Immature natural killer cell (primary cell): ENCODE measurements around the gene CUBN. TPM values are rescaled to one million over a fixed set of nuclear protein-coding genes. Genes with fewer than 3 reads are reported as not detected.

Experiments used
- DNase-seq, 3 donors: peaks; one replicate each; pipeline ENCODE4 v3.0.0; 2022; ENCODE audit warnings: mixed read lengths in 1 of 3
- H3K27ac Mint-ChIP-seq, 6 donors: one replicate each; pipeline ENCODE4 v1.8.0; 2020; ENCODE audit warnings: mixed read lengths in 6 of 6, mild to moderate bottlenecking in 5 of 6, inconsistent platforms in 4 of 6, moderate library complexity in 3 of 6
- H3K27me3 Mint-ChIP-seq, 3 donors: one replicate each; pipeline ENCODE4 v1.8.0; 2020 to 2021; ENCODE audit warnings: low read depth in 3 of 3, mild to moderate bottlenecking in 3 of 3, mixed read lengths in 3 of 3, moderate library complexity in 3 of 3, inconsistent platforms in 1 of 3
- H3K36me3 Mint-ChIP-seq, 3 donors: one replicate each; pipeline ENCODE4 v1.8.0; 2020; ENCODE audit warnings: mixed read lengths in 3 of 3, inconsistent platforms in 2 of 3, mild to moderate bottlenecking in 2 of 3
- H3K4me1 Mint-ChIP-seq, 2 donors: one replicate each; pipeline ENCODE4 v1.8.0; 2020; ENCODE audit warnings: inconsistent platforms in 2 of 2, mild to moderate bottlenecking in 2 of 2, mixed read lengths in 2 of 2, moderate library complexity in 1 of 2
- H3K4me3 Mint-ChIP-seq, 5 donors: one replicate each; pipeline ENCODE4 v1.8.0; 2020; ENCODE audit warnings: mild to moderate bottlenecking in 5 of 5, mixed read lengths in 5 of 5, inconsistent platforms in 3 of 5, moderate library complexity in 3 of 5
- H3K9me3 Mint-ChIP-seq, 6 donors: one replicate each; pipeline ENCODE4 v1.8.0; 2020; ENCODE audit warnings: mild to moderate bottlenecking in 6 of 6, mixed read lengths in 6 of 6, inconsistent platforms in 4 of 6, moderate library complexity in 3 of 6
- polyA plus RNA-seq, 3 donors: library from polyadenylated mRNA; unstranded; fragments of 300-500 nt; fragmentation: Illumina TruSeq; gene quantifications; one replicate each; pipeline ENCODE4 v1.2.3, GENCODE V29; 2021

Gene CUBN
- polyA plus RNA-seq = 1 to 10 TPM in 1 of 3 donors, under 1 TPM in 1, not detected in 1; 0.16 to 1.2 TPM

DNA sequence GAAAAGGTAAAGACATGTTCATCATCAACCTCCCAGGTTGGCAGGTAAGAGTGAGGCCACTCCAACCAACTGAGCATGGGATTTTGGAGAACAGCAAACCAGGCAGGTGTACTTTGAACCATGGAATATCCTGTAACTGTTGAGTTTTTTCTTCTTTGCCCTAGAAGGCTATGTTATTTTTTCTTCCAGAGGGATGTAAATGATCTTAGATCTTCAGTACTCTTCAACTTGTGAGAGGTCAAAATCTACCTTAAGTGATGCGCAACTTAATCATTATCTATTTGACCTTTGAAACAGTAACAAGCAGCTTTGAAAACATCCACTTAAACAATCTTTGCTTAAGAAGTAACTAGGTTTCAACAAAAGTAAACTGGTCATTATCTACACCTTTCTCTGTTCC, at the start of gene CUBN:
CUBN (minus strand) TSS at position 71 of the 400 bp plus-strand sequence; CDS start at position 25, 46 bp downstream.
- peaks cover 0 to 3% (median 2%) of the 10 kb centered on the region in 3 donors for H3K36me3 Mint-ChIP-seq
- no peaks in the 10 kb centered on the region for H3K27me3 Mint-ChIP-seq
- H3K9me3 Mint-ChIP-seq = no peaks in the 10 kb centered on the region
- H3K27ac Mint-ChIP-seq = no peak within 1 kb of the TSS
- H3K4me1 Mint-ChIP-seq = peaks cover 3 to 14% of the 10 kb centered on the region in 2 donors
- DNase-seq = no peak
- no peak within 1 kb of the TSS for H3K4me3 Mint-ChIP-seq

- Mint-ChIP-seq H3K9me3 (no peaks in the 10 kb centered on the region), H3K4me3 (no peak overlapping the region), H3K4me1 (peaks cover 11 to 16% of the 10 kb centered on the region in 2 donors), H3K36me3 (peaks cover 0 to 3% (median 0%) of the 10 kb centered on the region in 3 donors), H3K27ac (no peak overlapping the region), H3K27me3 (peaks cover 0 to 2% (median 0%) of the 10 kb centered on the region in 3 donors)
- DNase-seq = no peak
Measured at GRCh38 chr10:17179002-17179401, 49.4 kb upstream of the CUBN start.

DNA sequence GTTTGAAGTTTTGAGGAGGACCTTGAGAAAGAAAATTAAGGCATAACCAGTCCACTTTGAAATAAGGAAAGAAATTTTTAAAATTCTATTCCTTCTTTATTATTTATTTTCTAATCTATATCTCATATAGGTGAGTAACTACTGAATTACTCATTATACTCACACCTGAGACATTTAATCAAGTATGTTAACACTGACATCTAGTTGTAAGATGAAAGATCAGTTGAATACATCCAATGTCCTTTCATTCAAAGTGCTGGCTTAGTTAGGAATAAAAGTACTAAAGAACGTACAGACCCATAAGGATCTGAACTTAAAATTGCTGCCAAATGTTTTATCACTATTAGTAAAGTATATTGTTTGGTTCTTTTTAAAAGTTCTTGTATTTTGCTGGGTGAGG, 48.4 kb upstream of the CUBN start:
- H3K36me3 Mint-ChIP-seq = peaks cover 0 to 3% (median 0%) of the 10 kb centered on the region in 3 donors
- H3K27me3 Mint-ChIP-seq = peaks cover 0 to 2% (median 0%) of the 10 kb centered on the region in 3 donors
- DNase-seq = no peak
- H3K27ac Mint-ChIP-seq = no peak overlapping the region
- H3K4me1 Mint-ChIP-seq = peaks cover 11 to 16% of the 10 kb centered on the region in 2 donors
- H3K4me3 Mint-ChIP-seq = no peak overlapping the region
- H3K9me3 Mint-ChIP-seq = no peaks in the 10 kb centered on the region

GRCh38 chr10:17177014-17177413, 47.4 kb upstream of the CUBN start:
- H3K27ac Mint-ChIP-seq = no peak overlapping the region

DNA sequence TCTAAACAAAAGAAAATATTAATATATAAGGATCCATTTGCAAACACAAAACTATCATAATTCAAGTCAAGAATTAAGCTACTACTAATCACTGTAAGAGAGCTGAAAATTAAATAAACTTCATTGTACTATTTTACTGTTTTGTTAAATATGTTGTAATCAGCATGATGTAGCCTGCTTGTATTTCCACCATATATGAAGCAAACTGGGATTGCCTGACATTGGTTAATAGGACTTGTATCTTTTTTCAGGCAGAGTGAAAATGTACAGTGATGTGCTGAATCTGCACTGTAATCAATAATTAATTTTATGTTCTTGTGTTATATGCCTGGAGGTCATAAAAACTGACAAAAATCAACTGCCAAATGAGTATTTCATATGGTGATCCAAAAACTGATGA, 46.5 kb upstream of the CUBN start:
- no peak for DNase-seq
- H3K9me3 Mint-ChIP-seq = no peaks in the 10 kb centered on the region
- H3K4me1 Mint-ChIP-seq = peaks cover 11 to 16% of the 10 kb centered on the region in 2 donors
- peak overlapping the region in 2 of 5 donors; percentile 61 to 74 for H3K4me3 Mint-ChIP-seq
- H3K27ac Mint-ChIP-seq = peak overlapping the region in 2 of 6 donors; percentile 19 to 67
- H3K36me3 Mint-ChIP-seq = peaks cover 5 to 9% (median 9%) of the 10 kb centered on the region in 3 donors
- peaks cover 0 to 2% (median 0%) of the 10 kb centered on the region in 3 donors for H3K27me3 Mint-ChIP-seq

More at GRCh38 chr10:17177014-17177413, 47.4 kb upstream of the CUBN start:
- no peaks in the 10 kb centered on the region for H3K9me3 Mint-ChIP-seq
- H3K4me1 Mint-ChIP-seq = peaks cover 11 to 16% of the 10 kb centered on the region in 2 donors
- H3K4me3 Mint-ChIP-seq = no peak overlapping the region
- H3K27me3 Mint-ChIP-seq = peaks cover 0 to 2% (median 0%) of the 10 kb centered on the region in 3 donors
- peaks cover 0 to 4% (median 3%) of the 10 kb centered on the region in 3 donors for H3K36me3 Mint-ChIP-seq
- DNase-seq = no peak

GRCh38 chr10:17175551-17175950, 45.9 kb upstream of the CUBN start:
- Mint-ChIP-seq H3K4me1 (peaks cover 11 to 16% of the 10 kb centered on the region in 2 donors), H3K27ac (peak overlapping the region; percentile 1 to 67 (median 33)), H3K36me3 (peaks cover 5 to 9% (median 9%) of the 10 kb centered on the region in 3 donors), H3K9me3 (no peaks in the 10 kb centered on the region), H3K27me3 (peaks cover 0 to 2% (median 0%) of the 10 kb centered on the region in 3 donors), H3K4me3 (peak overlapping the region; percentile 7 to 82 (median 61))
- peak; percentile 3 to 27 (median 11) for DNase-seq

DNA sequence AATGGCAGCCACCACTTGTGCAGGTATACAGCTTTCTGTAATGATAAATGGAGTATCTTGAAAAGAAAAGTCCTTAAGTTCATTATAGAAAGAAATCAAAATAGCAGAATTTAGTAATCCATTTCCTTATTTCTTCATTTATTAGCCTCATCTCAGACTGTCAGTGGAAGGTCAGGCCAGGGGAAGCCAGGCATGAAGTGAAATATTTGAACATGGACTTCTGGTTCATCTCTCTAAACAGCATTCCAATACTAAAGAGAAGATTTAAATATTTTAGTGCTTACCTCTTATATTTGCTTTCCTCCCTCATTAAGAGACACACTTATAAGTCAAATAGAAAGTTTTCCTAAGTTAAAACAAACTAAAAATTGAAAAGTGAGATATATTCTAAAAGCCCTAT, 45.0 kb upstream of the CUBN start:
- DNase-seq = no peak
- Mint-ChIP-seq H3K4me3 (no peak overlapping the region), H3K27ac (no peak overlapping the region), H3K36me3 (peaks cover 5 to 9% (median 9%) of the 10 kb centered on the region in 3 donors), H3K27me3 (peaks cover 0 to 2% (median 0%) of the 10 kb centered on the region in 3 donors), H3K4me1 (peaks cover 11 to 16% of the 10 kb centered on the region in 2 donors), H3K9me3 (no peaks in the 10 kb centered on the region)

- no peak overlapping the region for H3K4me3 Mint-ChIP-seq
- peaks cover 10 to 15% of the 10 kb centered on the region in 2 donors for H3K4me1 Mint-ChIP-seq
- DNase-seq = no peak
- no peaks in the 10 kb centered on the region for H3K27me3 Mint-ChIP-seq
- H3K27ac Mint-ChIP-seq = no peak overlapping the region
- peaks cover 9 to 12% (median 9%) of the 10 kb centered on the region in 3 donors for H3K36me3 Mint-ChIP-seq
- H3K9me3 Mint-ChIP-seq = no peaks in the 10 kb centered on the region
Measured at GRCh38 chr10:17171141-17171641, 41.6 kb upstream of the CUBN start.

DNA sequence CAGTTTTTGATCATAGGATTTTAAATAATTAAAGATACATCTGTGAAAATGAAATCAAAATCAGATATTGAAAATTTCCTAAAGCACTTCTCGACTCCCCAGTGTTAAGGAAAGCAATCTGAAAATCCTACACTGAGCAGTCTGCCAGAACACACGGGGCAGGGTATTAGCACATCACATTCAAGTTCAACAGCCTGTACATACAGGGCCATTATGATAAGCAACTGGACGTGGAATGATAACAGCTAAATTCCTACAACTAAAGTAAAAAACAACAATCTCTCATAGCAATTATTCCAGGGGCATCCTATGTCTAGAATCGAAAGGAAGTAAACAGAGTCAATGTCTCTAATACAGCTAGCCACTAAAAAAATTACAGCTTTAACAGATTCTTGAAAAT, 40.2 kb upstream of the CUBN start:
- H3K36me3 Mint-ChIP-seq = peaks cover 7 to 12% (median 11%) of the 10 kb centered on the region in 3 donors
- no peaks in the 10 kb centered on the region for H3K9me3 Mint-ChIP-seq
- no peak overlapping the region for H3K27ac Mint-ChIP-seq
- no peaks in the 10 kb centered on the region for H3K27me3 Mint-ChIP-seq
- peaks cover 0 to under 1% of the 10 kb centered on the region in 2 donors for H3K4me1 Mint-ChIP-seq
- no peak for DNase-seq
- no peak overlapping the region for H3K4me3 Mint-ChIP-seq

DNA sequence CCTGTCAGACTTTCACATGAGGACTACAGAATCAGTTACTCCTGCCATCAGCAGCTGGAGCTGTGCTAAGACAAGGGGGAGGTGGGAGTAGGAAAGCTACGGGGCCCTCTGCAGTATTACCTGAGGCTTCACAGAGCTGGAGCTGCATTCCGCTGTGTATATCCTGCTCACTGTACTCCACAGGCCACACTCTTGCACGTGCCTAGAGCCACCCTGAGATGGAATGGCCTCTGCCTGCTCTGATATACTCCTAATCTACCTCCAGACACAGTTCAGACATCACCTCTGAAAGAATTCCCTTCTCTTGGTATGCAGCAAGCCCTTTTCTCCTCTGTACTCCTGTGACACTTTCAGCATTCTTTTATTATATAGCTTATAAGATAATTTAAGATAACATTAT, 37.1 kb upstream of the CUBN start:
- Mint-ChIP-seq H3K36me3 (peaks cover 6 to 19% (median 10%) of the 10 kb centered on the region in 3 donors), H3K27ac (no peak overlapping the region), H3K4me1 (no peaks in the 10 kb centered on the region), H3K9me3 (peaks cover 0 to 1% (median 0%) of the 10 kb centered on the region in 6 donors), H3K27me3 (no peaks in the 10 kb centered on the region), H3K4me3 (no peak overlapping the region)
- no peak for DNase-seq

GRCh38 chr10:17162828-17163227, 33.2 kb upstream of the CUBN start:
- H3K36me3 Mint-ChIP-seq = peaks cover 0 to 11% (median 11%) of the 10 kb centered on the region in 3 donors

GRCh38 chr10:17161775-17162174, 32.2 kb upstream of the CUBN start:
- DNase-seq = no peak
- Mint-ChIP-seq H3K27ac (no peak overlapping the region), H3K36me3 (peaks cover under 1 to 17% (median 11%) of the 10 kb centered on the region in 3 donors), H3K4me3 (no peak overlapping the region), H3K9me3 (peaks cover 0 to 1% (median 0%) of the 10 kb centered on the region in 6 donors), H3K4me1 (no peaks in the 10 kb centered on the region), H3K27me3 (no peaks in the 10 kb centered on the region)

More at GRCh38 chr10:17162828-17163227, 33.2 kb upstream of the CUBN start:
- peaks cover 0 to 1% (median 0%) of the 10 kb centered on the region in 6 donors for H3K9me3 Mint-ChIP-seq
- no peak overlapping the region for H3K4me3 Mint-ChIP-seq
- no peaks in the 10 kb centered on the region for H3K4me1 Mint-ChIP-seq
- no peak for DNase-seq
- H3K27me3 Mint-ChIP-seq = no peaks in the 10 kb centered on the region
- H3K27ac Mint-ChIP-seq = no peak overlapping the region

- Mint-ChIP-seq H3K4me3 (no peak overlapping the region), H3K4me1 (peaks cover 0 to 6% of the 10 kb centered on the region in 2 donors), H3K27me3 (no peaks in the 10 kb centered on the region), H3K9me3 (no peaks in the 10 kb centered on the region), H3K36me3 (peaks cover 22 to 34% (median 24%) of the 10 kb centered on the region in 3 donors), H3K27ac (no peak overlapping the region)
- DNase-seq = no peak
Measured at GRCh38 chr10:17157024-17157423, 27.4 kb upstream of the CUBN start.

DNA sequence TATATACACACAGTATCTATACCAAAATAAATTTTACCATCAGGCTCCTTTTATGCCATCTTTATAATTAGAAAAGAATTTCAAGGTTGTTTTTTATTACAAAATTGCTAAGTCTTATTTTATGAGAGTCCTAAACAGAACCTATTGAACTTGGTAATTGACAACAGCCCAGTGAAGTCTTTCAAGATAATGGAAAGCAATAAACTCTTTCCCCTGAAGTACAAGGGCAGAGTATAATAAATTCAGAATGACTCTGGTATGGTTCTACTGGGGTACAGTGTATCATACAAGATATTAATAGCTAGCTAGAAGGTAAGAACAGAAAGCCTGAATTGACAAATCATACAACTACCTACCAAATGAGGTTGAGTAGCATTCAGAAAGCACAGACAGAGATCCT, 26.2 kb upstream of the CUBN start:
- peaks cover 0 to 6% of the 10 kb centered on the region in 2 donors for H3K4me1 Mint-ChIP-seq
- no peaks in the 10 kb centered on the region for H3K27me3 Mint-ChIP-seq
- H3K27ac Mint-ChIP-seq = no peak overlapping the region

More for the DNA sequence above, 26.2 kb upstream of the CUBN start:
- H3K36me3 Mint-ChIP-seq = peaks cover 24 to 36% (median 25%) of the 10 kb centered on the region in 3 donors
- no peak overlapping the region for H3K4me3 Mint-ChIP-seq
- no peak for DNase-seq
- H3K9me3 Mint-ChIP-seq = no peaks in the 10 kb centered on the region
